ENCODE results near the gene BMAL1.

- TF ChIP-seq CTCF (IDR thresholded peaks at IDR 0.05) (no peak), EZH2 (IDR thresholded peaks at IDR 0.05) (no peak)
These were observed 26.4 kb downstream of the BMAL1 start for GRCh38 chr11:13303668-13304649.

Measured in neural progenitor cell (in vitro differentiated cells).